Measurements from ENCODE around the gene OGDH. TPM values are rescaled to one million over a fixed set of nuclear protein-coding genes. Genes with fewer than 3 reads are reported as not detected.

Gene OGDH
- total and polyA plus RNA-seq, 2 experiments from 2014 or later, result 13.5 to 76.9 TPM

GRCh38 chr7:44673771-44674170 is 67.3 kb downstream of the OGDH start:
- Histone ChIP-seq H4K20me1 (replicated peaks; ENCODE audit: insufficient read depth) (no peaks in the 10 kb centered on the region; the same call in none of the 2 replicates), H3K27me3 (ENCODE audit: insufficient read depth) (no peaks in the 10 kb centered on the region), H3K4me3 (no peak overlapping the region), H3K36me3 (ENCODE audit: insufficient read depth) (peaks cover 5% of the 10 kb centered on the region), H2AFZ (no peak overlapping the region), H3K27ac (ENCODE audit: low read depth) (no peak overlapping the region), H3K4me1 (ENCODE audit: insufficient read depth) (no peaks in the 10 kb centered on the region), H3K4me2 (no peak overlapping the region), H3K9me2 (ENCODE audit: insufficient read depth) (no peaks in the 10 kb centered on the region), H3K79me2 (replicated peaks; ENCODE audit: insufficient read depth) (no peaks in the 10 kb centered on the region), H3F3A (replicated peaks; ENCODE audit: low read depth) (no peaks in the 10 kb centered on the region)
- ATAC-seq (no peak), DNase-seq (ENCODE audit: low spot score) (no peak)
- Mint-ChIP-seq H3K4me3 (no peak overlapping the region), H3K9me3 (no peaks in the 10 kb centered on the region), H3K4me1 (peaks cover 2% of the 10 kb centered on the region; the same call in 2 of the 3 replicates), H3K36me3 (ENCODE audit: low read depth) (peaks cover 12% of the 10 kb centered on the region; the same call in 2 of the 3 replicates), H3K27me3 (ENCODE audit: insufficient read depth, low read depth, poor library complexity) (peaks cover 3% of the 10 kb centered on the region), H3K27ac (no peak overlapping the region)
- no peak for TF ChIP-seq ZNF114 (CRISPR knock-in tag; IDR thresholded peaks at IDR 0.05)
- TF ChIP-seq, protein P1, sequence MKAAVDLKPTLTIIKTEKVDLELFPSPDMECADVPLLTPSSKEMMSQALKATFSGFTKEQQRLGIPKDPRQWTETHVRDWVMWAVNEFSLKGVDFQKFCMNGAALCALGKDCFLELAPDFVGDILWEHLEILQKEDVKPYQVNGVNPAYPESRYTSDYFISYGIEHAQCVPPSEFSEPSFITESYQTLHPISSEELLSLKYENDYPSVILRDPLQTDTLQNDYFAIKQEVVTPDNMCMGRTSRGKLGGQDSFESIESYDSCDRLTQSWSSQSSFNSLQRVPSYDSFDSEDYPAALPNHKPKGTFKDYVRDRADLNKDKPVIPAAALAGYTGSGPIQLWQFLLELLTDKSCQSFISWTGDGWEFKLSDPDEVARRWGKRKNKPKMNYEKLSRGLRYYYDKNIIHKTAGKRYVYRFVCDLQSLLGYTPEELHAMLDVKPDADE (IDR thresholded peaks at IDR 0.05), result no peak
- TF ChIP-seq POLR2AphosphoS5 (IDR thresholded peaks at IDR 0.05; ENCODE audit: low read depth), result no peak
- no peak for TF ChIP-seq EZH2phosphoT487 (IDR thresholded peaks at IDR 0.05; ENCODE audit: unreplicated experiment)
- TF ChIP-seq NANOG (IDR thresholded peaks at IDR 0.05; ENCODE audit: borderline replicate concordance), result no peak
- no peak for TF ChIP-seq STAT1 (IDR thresholded peaks at IDR 0.05; ENCODE audit: unreplicated experiment)
- no peak for TF ChIP-seq JUNB (IDR thresholded peaks at IDR 0.05; ENCODE audit: unreplicated experiment)
- no peak for TF ChIP-seq ZNF331 (CRISPR knock-in tag; IDR thresholded peaks at IDR 0.05; ENCODE audit: low read depth)
- TF ChIP-seq, protein P2, sequence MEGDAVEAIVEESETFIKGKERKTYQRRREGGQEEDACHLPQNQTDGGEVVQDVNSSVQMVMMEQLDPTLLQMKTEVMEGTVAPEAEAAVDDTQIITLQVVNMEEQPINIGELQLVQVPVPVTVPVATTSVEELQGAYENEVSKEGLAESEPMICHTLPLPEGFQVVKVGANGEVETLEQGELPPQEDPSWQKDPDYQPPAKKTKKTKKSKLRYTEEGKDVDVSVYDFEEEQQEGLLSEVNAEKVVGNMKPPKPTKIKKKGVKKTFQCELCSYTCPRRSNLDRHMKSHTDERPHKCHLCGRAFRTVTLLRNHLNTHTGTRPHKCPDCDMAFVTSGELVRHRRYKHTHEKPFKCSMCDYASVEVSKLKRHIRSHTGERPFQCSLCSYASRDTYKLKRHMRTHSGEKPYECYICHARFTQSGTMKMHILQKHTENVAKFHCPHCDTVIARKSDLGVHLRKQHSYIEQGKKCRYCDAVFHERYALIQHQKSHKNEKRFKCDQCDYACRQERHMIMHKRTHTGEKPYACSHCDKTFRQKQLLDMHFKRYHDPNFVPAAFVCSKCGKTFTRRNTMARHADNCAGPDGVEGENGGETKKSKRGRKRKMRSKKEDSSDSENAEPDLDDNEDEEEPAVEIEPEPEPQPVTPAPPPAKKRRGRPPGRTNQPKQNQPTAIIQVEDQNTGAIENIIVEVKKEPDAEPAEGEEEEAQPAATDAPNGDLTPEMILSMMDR (conservative IDR thresholded peaks at IDR 0.05; ENCODE audit: low read depth in 2 of 2), result no peak
- TF ChIP-seq, protein P3, sequence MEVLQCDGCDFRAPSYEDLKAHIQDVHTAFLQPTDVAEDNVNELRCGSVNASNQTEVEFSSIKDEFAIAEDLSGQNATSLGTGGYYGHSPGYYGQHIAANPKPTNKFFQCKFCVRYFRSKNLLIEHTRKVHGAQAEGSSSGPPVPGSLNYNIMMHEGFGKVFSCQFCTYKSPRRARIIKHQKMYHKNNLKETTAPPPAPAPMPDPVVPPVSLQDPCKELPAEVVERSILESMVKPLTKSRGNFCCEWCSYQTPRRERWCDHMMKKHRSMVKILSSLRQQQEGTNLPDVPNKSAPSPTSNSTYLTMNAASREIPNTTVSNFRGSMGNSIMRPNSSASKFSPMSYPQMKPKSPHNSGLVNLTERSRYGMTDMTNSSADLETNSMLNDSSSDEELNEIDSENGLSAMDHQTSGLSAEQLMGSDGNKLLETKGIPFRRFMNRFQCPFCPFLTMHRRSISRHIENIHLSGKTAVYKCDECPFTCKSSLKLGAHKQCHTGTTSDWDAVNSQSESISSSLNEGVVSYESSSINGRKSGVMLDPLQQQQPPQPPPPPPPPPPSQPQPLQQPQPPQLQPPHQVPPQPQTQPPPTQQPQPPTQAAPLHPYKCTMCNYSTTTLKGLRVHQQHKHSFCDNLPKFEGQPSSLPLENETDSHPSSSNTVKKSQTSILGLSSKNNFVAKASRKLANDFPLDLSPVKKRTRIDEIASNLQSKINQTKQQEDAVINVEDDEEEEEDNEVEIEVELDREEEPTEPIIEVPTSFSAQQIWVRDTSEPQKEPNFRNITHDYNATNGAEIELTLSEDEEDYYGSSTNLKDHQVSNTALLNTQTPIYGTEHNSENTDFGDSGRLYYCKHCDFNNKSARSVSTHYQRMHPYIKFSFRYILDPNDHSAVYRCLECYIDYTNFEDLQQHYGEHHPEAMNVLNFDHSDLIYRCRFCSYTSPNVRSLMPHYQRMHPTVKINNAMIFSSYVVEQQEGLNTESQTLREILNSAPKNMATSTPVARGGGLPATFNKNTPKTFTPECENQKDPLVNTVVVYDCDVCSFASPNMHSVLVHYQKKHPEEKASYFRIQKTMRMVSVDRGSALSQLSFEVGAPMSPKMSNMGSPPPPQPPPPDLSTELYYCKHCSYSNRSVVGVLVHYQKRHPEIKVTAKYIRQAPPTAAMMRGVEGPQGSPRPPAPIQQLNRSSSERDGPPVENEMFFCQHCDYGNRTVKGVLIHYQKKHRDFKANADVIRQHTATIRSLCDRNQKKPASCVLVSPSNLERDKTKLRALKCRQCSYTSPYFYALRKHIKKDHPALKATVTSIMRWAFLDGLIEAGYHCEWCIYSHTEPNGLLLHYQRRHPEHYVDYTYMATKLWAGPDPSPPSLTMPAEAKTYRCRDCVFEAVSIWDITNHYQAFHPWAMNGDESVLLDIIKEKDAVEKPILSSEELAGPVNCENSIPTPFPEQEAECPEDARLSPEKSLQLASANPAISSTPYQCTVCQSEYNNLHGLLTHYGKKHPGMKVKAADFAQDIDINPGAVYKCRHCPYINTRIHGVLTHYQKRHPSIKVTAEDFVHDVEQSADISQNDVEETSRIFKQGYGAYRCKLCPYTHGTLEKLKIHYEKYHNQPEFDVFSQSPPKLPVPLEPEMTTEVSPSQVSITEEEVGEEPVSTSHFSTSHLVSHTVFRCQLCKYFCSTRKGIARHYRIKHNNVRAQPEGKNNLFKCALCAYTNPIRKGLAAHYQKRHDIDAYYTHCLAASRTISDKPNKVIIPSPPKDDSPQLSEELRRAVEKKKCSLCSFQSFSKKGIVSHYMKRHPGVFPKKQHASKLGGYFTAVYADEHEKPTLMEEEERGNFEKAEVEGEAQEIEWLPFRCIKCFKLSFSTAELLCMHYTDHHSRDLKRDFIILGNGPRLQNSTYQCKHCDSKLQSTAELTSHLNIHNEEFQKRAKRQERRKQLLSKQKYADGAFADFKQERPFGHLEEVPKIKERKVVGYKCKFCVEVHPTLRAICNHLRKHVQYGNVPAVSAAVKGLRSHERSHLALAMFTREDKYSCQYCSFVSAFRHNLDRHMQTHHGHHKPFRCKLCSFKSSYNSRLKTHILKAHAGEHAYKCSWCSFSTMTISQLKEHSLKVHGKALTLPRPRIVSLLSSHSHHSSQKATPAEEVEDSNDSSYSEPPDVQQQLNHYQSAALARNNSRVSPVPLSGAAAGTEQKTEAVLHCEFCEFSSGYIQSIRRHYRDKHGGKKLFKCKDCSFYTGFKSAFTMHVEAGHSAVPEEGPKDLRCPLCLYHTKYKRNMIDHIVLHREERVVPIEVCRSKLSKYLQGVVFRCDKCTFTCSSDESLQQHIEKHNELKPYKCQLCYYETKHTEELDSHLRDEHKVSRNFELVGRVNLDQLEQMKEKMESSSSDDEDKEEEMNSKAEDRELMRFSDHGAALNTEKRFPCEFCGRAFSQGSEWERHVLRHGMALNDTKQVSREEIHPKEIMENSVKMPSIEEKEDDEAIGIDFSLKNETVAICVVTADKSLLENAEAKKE (CRISPR knock-in tag; IDR thresholded peaks at IDR 0.05), result no peak
- TF ChIP-seq, protein P4, sequence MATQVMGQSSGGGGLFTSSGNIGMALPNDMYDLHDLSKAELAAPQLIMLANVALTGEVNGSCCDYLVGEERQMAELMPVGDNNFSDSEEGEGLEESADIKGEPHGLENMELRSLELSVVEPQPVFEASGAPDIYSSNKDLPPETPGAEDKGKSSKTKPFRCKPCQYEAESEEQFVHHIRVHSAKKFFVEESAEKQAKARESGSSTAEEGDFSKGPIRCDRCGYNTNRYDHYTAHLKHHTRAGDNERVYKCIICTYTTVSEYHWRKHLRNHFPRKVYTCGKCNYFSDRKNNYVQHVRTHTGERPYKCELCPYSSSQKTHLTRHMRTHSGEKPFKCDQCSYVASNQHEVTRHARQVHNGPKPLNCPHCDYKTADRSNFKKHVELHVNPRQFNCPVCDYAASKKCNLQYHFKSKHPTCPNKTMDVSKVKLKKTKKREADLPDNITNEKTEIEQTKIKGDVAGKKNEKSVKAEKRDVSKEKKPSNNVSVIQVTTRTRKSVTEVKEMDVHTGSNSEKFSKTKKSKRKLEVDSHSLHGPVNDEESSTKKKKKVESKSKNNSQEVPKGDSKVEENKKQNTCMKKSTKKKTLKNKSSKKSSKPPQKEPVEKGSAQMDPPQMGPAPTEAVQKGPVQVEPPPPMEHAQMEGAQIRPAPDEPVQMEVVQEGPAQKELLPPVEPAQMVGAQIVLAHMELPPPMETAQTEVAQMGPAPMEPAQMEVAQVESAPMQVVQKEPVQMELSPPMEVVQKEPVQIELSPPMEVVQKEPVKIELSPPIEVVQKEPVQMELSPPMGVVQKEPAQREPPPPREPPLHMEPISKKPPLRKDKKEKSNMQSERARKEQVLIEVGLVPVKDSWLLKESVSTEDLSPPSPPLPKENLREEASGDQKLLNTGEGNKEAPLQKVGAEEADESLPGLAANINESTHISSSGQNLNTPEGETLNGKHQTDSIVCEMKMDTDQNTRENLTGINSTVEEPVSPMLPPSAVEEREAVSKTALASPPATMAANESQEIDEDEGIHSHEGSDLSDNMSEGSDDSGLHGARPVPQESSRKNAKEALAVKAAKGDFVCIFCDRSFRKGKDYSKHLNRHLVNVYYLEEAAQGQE (IDR thresholded peaks at IDR 0.05; ENCODE audit: unreplicated experiment), result no peak
- no peak for TF ChIP-seq EZH2 (IDR thresholded peaks at IDR 0.05; ENCODE audit: low read depth, unreplicated experiment)
- no peak for TF ChIP-seq CREB1 (CRISPR knock-in tag; IDR thresholded peaks at IDR 0.05; ENCODE audit: low read depth)

Measured in GM23338 (cell line).